ENCODE measurements around the gene GLRA3.
"Not testable (repeated sequence)": the region's sequence is repeated elsewhere in the genome, so short reads cannot be mapped to it uniquely, and the experiment has no call there.

The GLRA3 gene

GRCh38 chr4:174650711-174651355 is 178.2 kb downstream of the GLRA3 start:
- no peak for DNase-seq

- no peak for DNase-seq
These were observed 180.2 kb downstream of the GLRA3 start for GRCh38 chr4:174648812-174649211.

GRCh38 chr4:174646326-174646725 is 182.7 kb downstream of the GLRA3 start:
- no peak for DNase-seq

- no peak for DNase-seq
These were observed 188.9 kb downstream of the GLRA3 start for GRCh38 chr4:174640146-174640545.

- DNase-seq = no peak
These were observed 193.3 kb downstream of the GLRA3 start for GRCh38 chr4:174635732-174636131.

- no peak for DNase-seq
These were observed 195.6 kb downstream of the GLRA3 start for GRCh38 chr4:174633399-174633798.

GRCh38 chr4:174631901-174632758 is 196.9 kb downstream of the GLRA3 start:
- DNase-seq = no peak

GRCh38 chr4:174629907-174630450 is 199.1 kb downstream of the GLRA3 start:
- not testable (repeated sequence) for DNase-seq

GRCh38 chr4:174629265-174629664 is 199.8 kb downstream of the GLRA3 start:
- no peak for DNase-seq

GRCh38 chr4:174628191-174628590 is 200.9 kb downstream of the GLRA3 start:
- no peak for DNase-seq

- DNase-seq = no peak
These were observed 201.6 kb downstream of the GLRA3 start for GRCh38 chr4:174627473-174627872.

- DNase-seq = no peak
These were observed 202.6 kb downstream of the GLRA3 start for GRCh38 chr4:174626342-174627008.

GRCh38 chr4:174616661-174617060 is 212.4 kb downstream of the GLRA3 start:
- DNase-seq = no peak

GRCh38 chr4:174613979-174614378 is 215.1 kb downstream of the GLRA3 start:
- DNase-seq = no peak

GRCh38 chr4:174611792-174612191 is 217.3 kb downstream of the GLRA3 start:
- no peak for DNase-seq

GRCh38 chr4:174607792-174608191 is 221.3 kb downstream of the GLRA3 start:
- DNase-seq = no peak

GRCh38 chr4:174604198-174604597 is 224.8 kb downstream of the GLRA3 start:
- no peak for DNase-seq

GRCh38 chr4:174600391-174600790 is 228.7 kb downstream of the GLRA3 start:
- DNase-seq = no peak

GRCh38 chr4:174598800-174599199 is 230.2 kb downstream of the GLRA3 start:
- DNase-seq = no peak

- no peak for DNase-seq
These were observed 232.5 kb downstream of the GLRA3 start for GRCh38 chr4:174596513-174596912.

GRCh38 chr4:174595141-174595929 is 233.7 kb downstream of the GLRA3 start:
- no peak for DNase-seq

- DNase-seq = no peak
These were observed 235.3 kb downstream of the GLRA3 start for GRCh38 chr4:174593701-174594100.

- DNase-seq = no peak
These were observed 236.1 kb downstream of the GLRA3 start for GRCh38 chr4:174592985-174593335.
